HCT116 (cell line): ENCODE measurements around the gene UBE2H. TPM values are rescaled to one million over a fixed set of nuclear protein-coding genes. Genes with fewer than 3 reads are reported as not detected.

ENCODE experiments used
- ATAC-seq: fragments of 200-7000 bp; cut with Tn5 transposase; 2 replicates; pipeline ENCODE4 v1.9.1; 2020; ENCODE audit warnings: mild to moderate bottlenecking, moderate library complexity
- BruUV-seq: library from RNA; stranded (reverse); fragments of 400-500 nt; replicated peaks from 2 replicates; lab custom pipeline; 2021; lab: Mats Ljungman, UMichigan
- CTCF ChIA-PET: fragments of 300-600 bp; sonication (Branson Sonifier 250); formaldehyde crosslinking; loops from one replicate; lab custom pipeline; 2021; ENCODE audit warnings: antibody characterized with exemption; lab: Charles Lee
- POLR2A ChIA-PET: fragments of 300-600, 350-600 bp; sonication (Branson Sonifier 250); formaldehyde crosslinking; loops from one replicate; lab custom pipeline; 2021; ENCODE audit warnings: antibody characterized with exemption; lab: Charles Lee
- RAD21 ChIA-PET, 2 experiments: fragments of 300-600 bp; sonication (Branson Sonifier 250); formaldehyde crosslinking; loops; one replicate each; lab custom pipeline; 2023; ENCODE audit warnings: low total read pairs in 2 of 2; ENCODE audit not compliant: uncharacterized antibody in 2 of 2, unreplicated experiment in 2 of 2, low non-redundant PET in 1 of 2; lab: Charles Lee
- DNase-seq: peaks from one replicate; pipeline ENCODE4 v3.0.0-alpha.2; 2010; ENCODE audit warnings: low read depth, low spot score
- H2AFZ ChIP-seq: fragments of 200-600 bp; shearing (Covaris generic), sonication (generic); 2 replicates; pipeline ENCODE4 v1.6.1; 2017; ENCODE audit warnings: low read depth, mixed run types, mixed read lengths, antibody characterized with exemption, low read length; ENCODE audit not compliant: poor library complexity, severe bottlenecking
- H3K27ac ChIP-seq: 2 replicates; pipeline ENCODE4 v1.5.1; 2012; ENCODE audit warnings: low read depth, low read length
- H3K27me3 ChIP-seq: fragments of 200-600 bp; sonication (generic); 2 replicates; pipeline ENCODE4 v1.6.1; 2016; ENCODE audit warnings: mixed run types, low read length, mixed read lengths; ENCODE audit not compliant: insufficient read depth
- H3K36me3 ChIP-seq, 2 experiments: fragments of 200-500 bp in 1 of 2; fragments of 200-600 bp in 1 of 2; sonication (Bioruptor generic) in 1 of 2; sonication (generic) in 1 of 2; 2 replicates each; pipeline versions ENCODE4 v1.5.1 to v1.6.1; 2014 to 2016; ENCODE audit warnings: low read length in 2 of 2, inconsistent platforms in 1 of 2, mixed read lengths in 1 of 2, mixed run types in 1 of 2; ENCODE audit not compliant: insufficient read depth in 2 of 2, control insufficient read depth in 1 of 2
- H3K4me1 ChIP-seq, 2 experiments: fragments of 200-600 bp in 1 of 2; sonication (generic) in 1 of 2; 2 replicates each; pipeline versions ENCODE4 v1.5.1 to v1.6.1; 2012 to 2017; ENCODE audit warnings: low read length in 2 of 2, inconsistent platforms in 1 of 2, mild to moderate bottlenecking in 1 of 2, mixed read lengths in 1 of 2, mixed run types in 1 of 2, moderate library complexity in 1 of 2; ENCODE audit not compliant: insufficient read depth in 2 of 2, control insufficient read depth in 1 of 2
- H3K4me2 ChIP-seq: fragments of 200-600 bp; sonication (generic); 2 replicates; pipeline ENCODE4 v1.6.1; 2017; ENCODE audit warnings: mixed run types, low read length, mixed read lengths
- H3K4me3 ChIP-seq, 2 experiments: fragments of 200-600 bp in 1 of 2; sonication (generic) in 1 of 2; replicated peaks in 1 of 2; 2 replicates each; pipeline ENCODE4 v1.5.1; 2011 to 2016; ENCODE audit warnings: low read length in 2 of 2, control low read depth in 1 of 2, low read depth in 1 of 2, mild to moderate bottlenecking in 1 of 2, mixed read lengths in 1 of 2, mixed run types in 1 of 2
- H3K79me2 ChIP-seq: fragments of 200-600 bp; sonication (generic); 2 replicates; pipeline ENCODE4 v1.6.1; 2017; ENCODE audit warnings: mild to moderate bottlenecking, mixed run types, low read length, moderate library complexity, mixed read lengths; ENCODE audit not compliant: insufficient read depth
- H3K9ac ChIP-seq: fragments of 200-600 bp; sonication (generic); 2 replicates; pipeline ENCODE4 v1.6.1; 2016; ENCODE audit warnings: low read length, mixed read lengths
- H3K9me2 ChIP-seq: fragments of 200-600 bp; sonication (generic), shearing (Covaris generic); 2 replicates; pipeline ENCODE4 v1.6.1; 2017; ENCODE audit warnings: mixed run types, mild to moderate bottlenecking, moderate library complexity; ENCODE audit not compliant: insufficient read depth
- H3K9me3 ChIP-seq, 2 experiments: fragments of 200-500 bp in 1 of 2; fragments of 200-600 bp in 1 of 2; sonication (Bioruptor generic) in 1 of 2; sonication (generic) in 1 of 2; 2 replicates each; pipeline ENCODE4 v1.6.1; 2014 to 2017; ENCODE audit warnings: low read length in 2 of 2, mixed read lengths in 2 of 2, inconsistent platforms in 1 of 2, low read depth in 1 of 2, mild to moderate bottlenecking in 1 of 2, mixed run types in 1 of 2, moderate library complexity in 1 of 2; ENCODE audit not compliant: control insufficient read depth in 1 of 2, insufficient read depth in 1 of 2
- H4K20me1 ChIP-seq: fragments of 200-600 bp; sonication (generic), shearing (Covaris generic); 2 replicates; pipeline ENCODE4 v1.6.1; 2017; ENCODE audit warnings: mixed run types, mild to moderate bottlenecking, moderate library complexity; ENCODE audit not compliant: insufficient read depth
- CEBPB ChIP-seq: IDR thresholded peaks from 2 replicates; pipeline ENCODE4 v1.6.1; 2012; ENCODE audit warnings: low read depth
- EGR1 ChIP-seq: IDR thresholded peaks from 2 replicates; pipeline ENCODE4 v1.6.1; 2012; ENCODE audit warnings: low read depth
- ELF1 ChIP-seq: IDR thresholded peaks from 2 replicates; pipeline ENCODE4 v1.6.1; 2012; ENCODE audit warnings: low read depth, borderline replicate concordance
- EZH2 ChIP-seq: fragments of 200-600 bp; sonication (generic); IDR thresholded peaks from 2 replicates; pipeline ENCODE4 v1.6.1; 2017; ENCODE audit warnings: antibody characterized with exemption, mixed run types
- EZH2phosphoT487 ChIP-seq: fragments of 200-600 bp; IDR thresholded peaks from 2 replicates; pipeline ENCODE4 v1.6.1; 2018; ENCODE audit warnings: antibody characterized with exemption, borderline replicate concordance
- POLR2A ChIP-seq: IDR thresholded peaks from 2 replicates; pipeline ENCODE4 v1.7.0; 2011; ENCODE audit warnings: borderline replicate concordance; ENCODE audit not compliant: insufficient read depth, insufficient read length; ENCODE audit errors: extremely low read depth
- RAD21 ChIP-seq: IDR thresholded peaks from 2 replicates; pipeline ENCODE4 v1.6.1; 2012; ENCODE audit warnings: low read depth, mild to moderate bottlenecking
- SP1 ChIP-seq: IDR thresholded peaks from 2 replicates; pipeline ENCODE4 v1.6.1; 2012; ENCODE audit warnings: low read depth
- SRF ChIP-seq: IDR thresholded peaks from 2 replicates; pipeline ENCODE4 v1.6.1; 2012; ENCODE audit warnings: low read depth
- intact Hi-C: fragments of 100-400 bp; cut with micrococcal nuclease; formaldehyde crosslinking; loops from 2 replicates; pipeline ENCODE4 v1.10.0; 2022
- total RNA-seq: library from RNA; stranded (reverse); gene quantifications from one replicate; pipeline ENCODE4 v1.2.1, GENCODE V29; 2021; ENCODE audit not compliant: unreplicated experiment
- TF ChIP-seq, protein P1 (sequence below): IDR thresholded peaks from 2 replicates; pipeline ENCODE4 v1.6.1; 2012
- TF ChIP-seq, protein P2 (sequence below): IDR thresholded peaks from 2 replicates; pipeline ENCODE4 v1.6.1; 2012
- TF ChIP-seq, protein P3 (sequence below): IDR thresholded peaks from 2 replicates; pipeline ENCODE4 v1.6.1; 2011; ENCODE audit warnings: mild to moderate bottlenecking, low read length, moderate library complexity; ENCODE audit not compliant: insufficient replicate concordance; ENCODE audit errors: extremely low read depth
- TF ChIP-seq, protein P4 (sequence below): IDR thresholded peaks from 2 replicates; pipeline ENCODE4 v1.6.1; 2012; ENCODE audit warnings: low read depth

The UBE2H gene
- total RNA-seq, 1 experiment from 2014 or later: 117 TPM

DNA sequence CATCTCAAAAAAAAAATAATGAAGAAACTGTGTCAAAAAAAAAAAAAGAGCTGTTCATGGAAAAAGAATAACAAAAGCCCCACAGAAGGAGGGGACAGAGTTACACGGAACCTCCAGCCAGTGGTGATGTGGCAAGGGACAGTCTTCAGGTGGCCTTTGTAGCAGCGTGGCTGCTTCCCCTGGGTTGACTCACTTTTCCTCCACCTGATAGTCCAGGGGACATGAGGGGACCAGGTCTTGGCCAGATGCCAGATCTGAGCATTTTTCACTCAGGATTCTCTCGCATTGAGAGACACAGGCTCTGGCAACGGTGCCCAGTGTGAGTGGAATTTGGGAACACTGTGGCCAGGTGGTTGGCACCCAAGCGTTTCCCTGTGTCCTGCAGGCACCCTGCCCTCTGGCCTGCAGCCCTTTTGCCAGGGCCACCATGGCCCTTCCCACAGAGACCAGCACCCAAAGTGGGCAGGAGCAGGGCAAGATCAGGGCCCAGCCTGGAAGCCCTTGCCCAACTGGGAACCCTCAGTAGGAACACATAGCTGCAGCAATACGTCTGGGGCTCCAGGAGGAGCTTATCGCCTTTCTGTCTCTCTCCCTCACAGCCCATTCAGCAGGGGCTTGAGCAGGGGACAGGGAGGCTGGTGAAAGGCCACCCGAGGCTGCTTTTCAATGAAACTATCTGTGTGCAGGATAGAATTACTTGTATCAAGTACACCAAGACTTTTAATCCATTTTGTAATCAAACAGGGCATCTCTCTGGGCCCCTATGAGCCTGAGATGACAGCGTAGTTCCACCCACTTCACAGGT, 159.1 kb downstream of the UBE2H start:
- no peaks in the 10 kb centered on the region for H3K27me3 ChIP-seq
- intact Hi-C loops: no loop called here
- TF ChIP-seq ELF1 (no peak), SP1 (no peak), EZH2 (no peak), CEBPB (no peak), RAD21 (no peak), EZH2phosphoT487 (no peak), EGR1 (no peak), POLR2A (no peak), SRF (no peak)
- TF ChIP-seq, protein P1, sequence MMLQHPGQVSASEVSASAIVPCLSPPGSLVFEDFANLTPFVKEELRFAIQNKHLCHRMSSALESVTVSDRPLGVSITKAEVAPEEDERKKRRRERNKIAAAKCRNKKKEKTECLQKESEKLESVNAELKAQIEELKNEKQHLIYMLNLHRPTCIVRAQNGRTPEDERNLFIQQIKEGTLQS: no peak
- TF ChIP-seq, protein P2, sequence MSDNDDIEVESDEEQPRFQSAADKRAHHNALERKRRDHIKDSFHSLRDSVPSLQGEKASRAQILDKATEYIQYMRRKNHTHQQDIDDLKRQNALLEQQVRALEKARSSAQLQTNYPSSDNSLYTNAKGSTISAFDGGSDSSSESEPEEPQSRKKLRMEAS: no peak
- TF ChIP-seq, protein P3, sequence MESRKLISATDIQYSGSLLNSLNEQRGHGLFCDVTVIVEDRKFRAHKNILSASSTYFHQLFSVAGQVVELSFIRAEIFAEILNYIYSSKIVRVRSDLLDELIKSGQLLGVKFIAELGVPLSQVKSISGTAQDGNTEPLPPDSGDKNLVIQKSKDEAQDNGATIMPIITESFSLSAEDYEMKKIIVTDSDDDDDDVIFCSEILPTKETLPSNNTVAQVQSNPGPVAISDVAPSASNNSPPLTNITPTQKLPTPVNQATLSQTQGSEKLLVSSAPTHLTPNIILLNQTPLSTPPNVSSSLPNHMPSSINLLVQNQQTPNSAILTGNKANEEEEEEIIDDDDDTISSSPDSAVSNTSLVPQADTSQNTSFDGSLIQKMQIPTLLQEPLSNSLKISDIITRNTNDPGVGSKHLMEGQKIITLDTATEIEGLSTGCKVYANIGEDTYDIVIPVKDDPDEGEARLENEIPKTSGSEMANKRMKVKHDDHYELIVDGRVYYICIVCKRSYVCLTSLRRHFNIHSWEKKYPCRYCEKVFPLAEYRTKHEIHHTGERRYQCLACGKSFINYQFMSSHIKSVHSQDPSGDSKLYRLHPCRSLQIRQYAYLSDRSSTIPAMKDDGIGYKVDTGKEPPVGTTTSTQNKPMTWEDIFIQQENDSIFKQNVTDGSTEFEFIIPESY: no peak
- TF ChIP-seq, protein P4, sequence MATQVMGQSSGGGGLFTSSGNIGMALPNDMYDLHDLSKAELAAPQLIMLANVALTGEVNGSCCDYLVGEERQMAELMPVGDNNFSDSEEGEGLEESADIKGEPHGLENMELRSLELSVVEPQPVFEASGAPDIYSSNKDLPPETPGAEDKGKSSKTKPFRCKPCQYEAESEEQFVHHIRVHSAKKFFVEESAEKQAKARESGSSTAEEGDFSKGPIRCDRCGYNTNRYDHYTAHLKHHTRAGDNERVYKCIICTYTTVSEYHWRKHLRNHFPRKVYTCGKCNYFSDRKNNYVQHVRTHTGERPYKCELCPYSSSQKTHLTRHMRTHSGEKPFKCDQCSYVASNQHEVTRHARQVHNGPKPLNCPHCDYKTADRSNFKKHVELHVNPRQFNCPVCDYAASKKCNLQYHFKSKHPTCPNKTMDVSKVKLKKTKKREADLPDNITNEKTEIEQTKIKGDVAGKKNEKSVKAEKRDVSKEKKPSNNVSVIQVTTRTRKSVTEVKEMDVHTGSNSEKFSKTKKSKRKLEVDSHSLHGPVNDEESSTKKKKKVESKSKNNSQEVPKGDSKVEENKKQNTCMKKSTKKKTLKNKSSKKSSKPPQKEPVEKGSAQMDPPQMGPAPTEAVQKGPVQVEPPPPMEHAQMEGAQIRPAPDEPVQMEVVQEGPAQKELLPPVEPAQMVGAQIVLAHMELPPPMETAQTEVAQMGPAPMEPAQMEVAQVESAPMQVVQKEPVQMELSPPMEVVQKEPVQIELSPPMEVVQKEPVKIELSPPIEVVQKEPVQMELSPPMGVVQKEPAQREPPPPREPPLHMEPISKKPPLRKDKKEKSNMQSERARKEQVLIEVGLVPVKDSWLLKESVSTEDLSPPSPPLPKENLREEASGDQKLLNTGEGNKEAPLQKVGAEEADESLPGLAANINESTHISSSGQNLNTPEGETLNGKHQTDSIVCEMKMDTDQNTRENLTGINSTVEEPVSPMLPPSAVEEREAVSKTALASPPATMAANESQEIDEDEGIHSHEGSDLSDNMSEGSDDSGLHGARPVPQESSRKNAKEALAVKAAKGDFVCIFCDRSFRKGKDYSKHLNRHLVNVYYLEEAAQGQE: no peak
- POLR2A ChIA-PET: no interaction called here
- no peaks in the 10 kb centered on the region for H3K9me2 ChIP-seq
- CTCF ChIA-PET: no interaction called here
- H3K4me1 ChIP-seq: no peaks in the 10 kb centered on the region
- RAD21 ChIA-PET: no interaction called here
- H4K20me1 ChIP-seq: no peaks in the 10 kb centered on the region
- H3K9ac ChIP-seq: no peak overlapping the region
- no peaks in the 10 kb centered on the region for H3K79me2 ChIP-seq
- H3K4me2 ChIP-seq: no peak overlapping the region
- H3K27ac ChIP-seq: no peak overlapping the region
- DNase-seq: no peak
- no peak for ATAC-seq
- no TSS peak for BruUV-seq
- H2AFZ ChIP-seq: no peak overlapping the region
- H3K4me3 ChIP-seq: no peak overlapping the region
- H3K9me3 ChIP-seq: no peaks in the 10 kb centered on the region
- H3K36me3 ChIP-seq: no peaks in the 10 kb centered on the region
